HCT116 (cell line): Measurements from ENCODE around the gene SGMS1. TPM values are rescaled to one million over a fixed set of nuclear protein-coding genes. Genes with fewer than 3 reads are reported as not detected.

Experiments
- ATAC-seq: fragments of 200-7000 bp; cut with Tn5 transposase; 2 replicates; pipeline ENCODE4 v1.9.1; 2020; ENCODE audit warnings: mild to moderate bottlenecking, moderate library complexity
- BruUV-seq: library from RNA; stranded (reverse); fragments of 400-500 nt; replicated peaks from 2 replicates; lab custom pipeline; 2021; lab: Mats Ljungman, UMichigan
- CTCF ChIA-PET: fragments of 300-600 bp; sonication (Branson Sonifier 250); formaldehyde crosslinking; loops from one replicate; lab custom pipeline; 2021; ENCODE audit warnings: antibody characterized with exemption; lab: Charles Lee
- POLR2A ChIA-PET: fragments of 300-600, 350-600 bp; sonication (Branson Sonifier 250); formaldehyde crosslinking; loops from one replicate; lab custom pipeline; 2021; ENCODE audit warnings: antibody characterized with exemption; lab: Charles Lee
- RAD21 ChIA-PET, 2 experiments: fragments of 300-600 bp; sonication (Branson Sonifier 250); formaldehyde crosslinking; loops; one replicate each; lab custom pipeline; 2023; ENCODE audit warnings: low total read pairs in 2 of 2; ENCODE audit not compliant: uncharacterized antibody in 2 of 2, unreplicated experiment in 2 of 2, low non-redundant PET in 1 of 2; lab: Charles Lee
- DNase-seq: peaks from one replicate; pipeline ENCODE4 v3.0.0-alpha.2; 2010; ENCODE audit warnings: low read depth, low spot score
- H2AFZ ChIP-seq: fragments of 200-600 bp; shearing (Covaris generic), sonication (generic); 2 replicates; pipeline ENCODE4 v1.6.1; 2017; ENCODE audit warnings: low read depth, mixed run types, mixed read lengths, antibody characterized with exemption, low read length; ENCODE audit not compliant: poor library complexity, severe bottlenecking
- H3K27ac ChIP-seq: 2 replicates; pipeline ENCODE4 v1.5.1; 2012; ENCODE audit warnings: low read depth, low read length
- H3K27me3 ChIP-seq: fragments of 200-600 bp; sonication (generic); 2 replicates; pipeline ENCODE4 v1.6.1; 2016; ENCODE audit warnings: mixed run types, low read length, mixed read lengths; ENCODE audit not compliant: insufficient read depth
- H3K36me3 ChIP-seq, 2 experiments: fragments of 200-500 bp in 1 of 2; fragments of 200-600 bp in 1 of 2; sonication (Bioruptor generic) in 1 of 2; sonication (generic) in 1 of 2; 2 replicates each; pipeline versions ENCODE4 v1.5.1 to v1.6.1; 2014 to 2016; ENCODE audit warnings: low read length in 2 of 2, inconsistent platforms in 1 of 2, mixed read lengths in 1 of 2, mixed run types in 1 of 2; ENCODE audit not compliant: insufficient read depth in 2 of 2, control insufficient read depth in 1 of 2
- H3K4me1 ChIP-seq, 2 experiments: fragments of 200-600 bp in 1 of 2; sonication (generic) in 1 of 2; 2 replicates each; pipeline versions ENCODE4 v1.5.1 to v1.6.1; 2012 to 2017; ENCODE audit warnings: low read length in 2 of 2, inconsistent platforms in 1 of 2, mild to moderate bottlenecking in 1 of 2, mixed read lengths in 1 of 2, mixed run types in 1 of 2, moderate library complexity in 1 of 2; ENCODE audit not compliant: insufficient read depth in 2 of 2, control insufficient read depth in 1 of 2
- H3K4me2 ChIP-seq: fragments of 200-600 bp; sonication (generic); 2 replicates; pipeline ENCODE4 v1.6.1; 2017; ENCODE audit warnings: mixed run types, low read length, mixed read lengths
- H3K4me3 ChIP-seq, 2 experiments: fragments of 200-600 bp in 1 of 2; sonication (generic) in 1 of 2; replicated peaks in 1 of 2; 2 replicates each; pipeline ENCODE4 v1.5.1; 2011 to 2016; ENCODE audit warnings: low read length in 2 of 2, control low read depth in 1 of 2, low read depth in 1 of 2, mild to moderate bottlenecking in 1 of 2, mixed read lengths in 1 of 2, mixed run types in 1 of 2
- H3K79me2 ChIP-seq: fragments of 200-600 bp; sonication (generic); 2 replicates; pipeline ENCODE4 v1.6.1; 2017; ENCODE audit warnings: mild to moderate bottlenecking, mixed run types, low read length, moderate library complexity, mixed read lengths; ENCODE audit not compliant: insufficient read depth
- H3K9ac ChIP-seq: fragments of 200-600 bp; sonication (generic); 2 replicates; pipeline ENCODE4 v1.6.1; 2016; ENCODE audit warnings: low read length, mixed read lengths
- H3K9me2 ChIP-seq: fragments of 200-600 bp; sonication (generic), shearing (Covaris generic); 2 replicates; pipeline ENCODE4 v1.6.1; 2017; ENCODE audit warnings: mixed run types, mild to moderate bottlenecking, moderate library complexity; ENCODE audit not compliant: insufficient read depth
- H3K9me3 ChIP-seq, 2 experiments: fragments of 200-500 bp in 1 of 2; fragments of 200-600 bp in 1 of 2; sonication (Bioruptor generic) in 1 of 2; sonication (generic) in 1 of 2; 2 replicates each; pipeline ENCODE4 v1.6.1; 2014 to 2017; ENCODE audit warnings: low read length in 2 of 2, mixed read lengths in 2 of 2, inconsistent platforms in 1 of 2, low read depth in 1 of 2, mild to moderate bottlenecking in 1 of 2, mixed run types in 1 of 2, moderate library complexity in 1 of 2; ENCODE audit not compliant: control insufficient read depth in 1 of 2, insufficient read depth in 1 of 2
- H4K20me1 ChIP-seq: fragments of 200-600 bp; sonication (generic), shearing (Covaris generic); 2 replicates; pipeline ENCODE4 v1.6.1; 2017; ENCODE audit warnings: mixed run types, mild to moderate bottlenecking, moderate library complexity; ENCODE audit not compliant: insufficient read depth
- CEBPB ChIP-seq: IDR thresholded peaks from 2 replicates; pipeline ENCODE4 v1.6.1; 2012; ENCODE audit warnings: low read depth
- ELF1 ChIP-seq: IDR thresholded peaks from 2 replicates; pipeline ENCODE4 v1.6.1; 2012; ENCODE audit warnings: low read depth, borderline replicate concordance
- FOSL1 ChIP-seq: IDR thresholded peaks from 2 replicates; pipeline ENCODE4 v1.6.1; 2012; ENCODE audit warnings: low read depth
- JUND ChIP-seq: IDR thresholded peaks from 2 replicates; pipeline ENCODE4 v1.6.1; 2012
- MAX ChIP-seq: IDR thresholded peaks from 2 replicates; pipeline ENCODE4 v1.6.1; 2012
- POLR2AphosphoS5 ChIP-seq: IDR thresholded peaks from 2 replicates; pipeline ENCODE4 v1.6.1; 2011; ENCODE audit warnings: mild to moderate bottlenecking, low read depth, low read length, moderate library complexity
- SIN3A ChIP-seq: IDR thresholded peaks from 2 replicates; pipeline ENCODE4 v1.6.1; 2012; ENCODE audit warnings: low read depth
- SP1 ChIP-seq: IDR thresholded peaks from 2 replicates; pipeline ENCODE4 v1.6.1; 2012; ENCODE audit warnings: low read depth
- TCF7L2 ChIP-seq: IDR thresholded peaks from 2 replicates; pipeline ENCODE4 v1.7.0; 2011; ENCODE audit warnings: borderline replicate concordance, inconsistent platforms; ENCODE audit not compliant: insufficient read depth, insufficient read length; ENCODE audit errors: extremely low read depth
- ZNF274 ChIP-seq: fragments of 200-500 bp; sonication (Bioruptor generic); IDR thresholded peaks from 2 replicates; pipeline ENCODE4 v1.6.1; 2014; ENCODE audit warnings: mild to moderate bottlenecking, low read depth, low read length, inconsistent platforms
- intact Hi-C: fragments of 100-400 bp; cut with micrococcal nuclease; formaldehyde crosslinking; loops from 2 replicates; pipeline ENCODE4 v1.10.0; 2022
- total RNA-seq: library from RNA; stranded (reverse); gene quantifications from one replicate; pipeline ENCODE4 v1.2.1, GENCODE V29; 2021; ENCODE audit not compliant: unreplicated experiment

SGMS1 gene
- total RNA-seq, 1 experiment from 2014 or later, result 29.1 TPM

- Histone ChIP-seq H3K9ac (no peak overlapping the region), H3K4me1 (peaks cover 0 to 6% of the 10 kb centered on the region in 2 experiments; a peak in 2 of 4 replicates), H3K9me2 (no peaks in the 10 kb centered on the region), H4K20me1 (no peaks in the 10 kb centered on the region), H3K79me2 (peaks cover 7% of the 10 kb centered on the region; the same call in 1 of the 2 replicates), H3K9me3 (no peaks in the 10 kb centered on the region), H2AFZ (no peak overlapping the region), H3K4me3 (no peak overlapping the region), H3K27ac (no peak overlapping the region), H3K27me3 (no peaks in the 10 kb centered on the region), H3K36me3 (no peaks in the 10 kb centered on the region), H3K4me2 (no peak overlapping the region)
- ChIA-PET POLR2A (no interaction called here), CTCF (no interaction called here), RAD21 (interaction anchor here in 1 of 2 experiments (0.5 kb wide), 1 partner anchor 52 kb away, joined by 3 read pairs; no protein-coding TSS in a partner anchor)
- ATAC-seq (no peak), DNase-seq (no peak)
- intact Hi-C loops, result loop anchor here (2.0 kb wide), 1 partner anchor 64 kb away; no protein-coding TSS in a partner anchor
- TF ChIP-seq ELF1, result no peak
- TF ChIP-seq SP1, result no peak
- TF ChIP-seq MAX, result no peak
- TF ChIP-seq FOSL1, result no peak
- TF ChIP-seq POLR2AphosphoS5, result no peak
- no peak for TF ChIP-seq ZNF274
- TF ChIP-seq CEBPB, result no peak
- no peak for TF ChIP-seq SIN3A
- TF ChIP-seq TCF7L2, result no peak
- TF ChIP-seq JUND, result no peak
- no TSS peak for BruUV-seq
Observed at GRCh38 chr10:50561266-50561665, 62.5 kb downstream of the SGMS1 start.

GRCh38 chr10:50560370-50560769 is 63.4 kb downstream of the SGMS1 start:
- Histone ChIP-seq H3K4me1 (peaks cover 0 to 6% of the 10 kb centered on the region in 2 experiments; a peak in 2 of 4 replicates), H3K9ac (no peak overlapping the region), H3K27ac (no peak overlapping the region), H3K4me3 (no peak overlapping the region), H3K4me2 (no peak overlapping the region), H3K27me3 (no peaks in the 10 kb centered on the region), H3K36me3 (no peaks in the 10 kb centered on the region)
- DNase-seq (no peak), ATAC-seq (no peak)
- POLR2A ChIA-PET, result no interaction called here
- no peak for TF ChIP-seq TCF7L2
- TF ChIP-seq, all 23 proteins: peak for 0
- H3K9me2 ChIP-seq, result no peaks in the 10 kb centered on the region
- no peak overlapping the region for H2AFZ ChIP-seq
- BruUV-seq, result no TSS peak
- peaks cover 7% of the 10 kb centered on the region; the same call in 1 of the 2 replicates for H3K79me2 ChIP-seq
- no peaks in the 10 kb centered on the region for H3K9me3 ChIP-seq
- H4K20me1 ChIP-seq, result no peaks in the 10 kb centered on the region
- intact Hi-C loops, result loop anchor here (2.0 kb wide), 1 partner anchor 64 kb away; no protein-coding TSS in a partner anchor
- RAD21 ChIA-PET, result no interaction called here
- CTCF ChIA-PET, result no interaction called here
